ENCODE results near the gene NQO2. TPM values are rescaled to one million over a fixed set of nuclear protein-coding genes. Genes with fewer than 3 reads are reported as not detected.
A peak's percentile ranks its signal among the peaks of the same experiment; 100 is the strongest.

NQO2 gene
- total and polyA plus RNA-seq, 2 of the 13 experiments (the other 11 are each of a cell fraction or from before 2014, with no cell fraction given): 32.2 to 56.5 TPM

DNA sequence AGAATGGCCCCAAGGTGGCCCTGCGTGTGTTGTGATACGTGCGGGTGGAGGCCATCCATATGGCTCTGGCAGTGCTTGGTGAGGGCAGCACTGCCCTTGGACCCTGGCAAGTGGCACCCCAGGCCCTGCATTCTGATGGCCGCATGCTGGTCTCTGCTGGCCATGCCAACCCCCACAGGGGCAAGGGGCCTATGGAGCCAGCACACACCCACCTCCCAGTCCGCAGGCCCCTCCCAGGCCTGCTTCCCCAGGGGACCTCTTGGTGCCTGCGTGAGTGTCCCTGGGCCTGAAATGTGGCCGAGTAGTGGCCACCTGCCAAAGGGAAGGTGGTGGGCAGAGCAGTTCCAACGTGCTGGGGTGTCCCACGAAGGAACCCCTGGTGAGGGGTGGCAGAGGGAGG, 17.6 kb downstream of the NQO2 start:
- BruUV-seq (replicated peaks): no TSS peak
- intact Hi-C loops (cut with micrococcal nuclease; ENCODE audit: unreplicated experiment) (no loop called here), in situ Hi-C loops (cut with HindIII; ENCODE audit: extremely low pct_ligation_motif_present, low pct_unique_long_range_greater_than_20kb) (no loop called here)
- no peaks in the 10 kb centered on the region for H3K27me3 ChIP-seq (ENCODE audit: control insufficient read depth in 1 of 2, insufficient read depth in 2 of 2, low read length in 2 of 2)
- peaks cover 13% of the 10 kb centered on the region for H3K4me1 ChIP-seq (ENCODE audit: insufficient read depth, low read length)
- no peaks in the 10 kb centered on the region for H3K79me2 ChIP-seq (ENCODE audit: insufficient read depth, low read length)
- H4K20me1 ChIP-seq (ENCODE audit: insufficient read depth, low read length): no peaks in the 10 kb centered on the region
- no peak for FAIRE-seq
- ChIA-PET CTCF (ENCODE audit: low intra/inter-chr PET ratio, low total read pairs) (no interaction called here), POLR2A (no interaction called here)
- no peak overlapping the region for H3K4me3 ChIP-seq (replicated peaks in 1 of 3; ENCODE audit: insufficient read depth in 1 of 3, low read depth in 2 of 3, low read length in 3 of 3)
- H3K36me3 ChIP-seq (replicated peaks in 1 of 2; ENCODE audit: control insufficient read depth in 1 of 2, insufficient read depth in 2 of 2, low read length in 2 of 2): peaks cover 18 to 57% of the 10 kb centered on the region in 2 experiments
- no peak overlapping the region for H3K4me2 ChIP-seq (ENCODE audit: low read depth, low read length)
- no peak; the same call in 2 of the 3 replicates for ATAC-seq
- H3K27ac ChIP-seq (ENCODE audit: extremely low read length, insufficient read depth, low read length): no peak overlapping the region
- TF ChIP-seq TOPORS (CRISPR knock-in tag; IDR thresholded peaks at IDR 0.05) (no peak), AGO2 (optimal IDR thresholded peaks at IDR 0.05; ENCODE audit: low read depth, low read length) (peak; percentile 78), RBFOX2 (IDR thresholded peaks at IDR 0.05; ENCODE audit: low read depth, low read length) (0 out of 2 replicates have a peak, but pooled peaks have one; percentile 16)
- no peak overlapping the region for H3K9ac ChIP-seq (ENCODE audit: insufficient read depth, low read depth, low read length)
- H2AFZ ChIP-seq (ENCODE audit: low read length): no peak overlapping the region
- 92% methylated on average over 8 of the region's 9 CpGs for WGBS (ENCODE audit: low lambda C conversion rate)
- DNase-seq (ENCODE audit: low spot score): no peak
- peaks cover under 1% of the 10 kb centered on the region; the same call in 1 of the 2 replicates for H3K9me3 ChIP-seq (ENCODE audit: low read length)

DNA sequence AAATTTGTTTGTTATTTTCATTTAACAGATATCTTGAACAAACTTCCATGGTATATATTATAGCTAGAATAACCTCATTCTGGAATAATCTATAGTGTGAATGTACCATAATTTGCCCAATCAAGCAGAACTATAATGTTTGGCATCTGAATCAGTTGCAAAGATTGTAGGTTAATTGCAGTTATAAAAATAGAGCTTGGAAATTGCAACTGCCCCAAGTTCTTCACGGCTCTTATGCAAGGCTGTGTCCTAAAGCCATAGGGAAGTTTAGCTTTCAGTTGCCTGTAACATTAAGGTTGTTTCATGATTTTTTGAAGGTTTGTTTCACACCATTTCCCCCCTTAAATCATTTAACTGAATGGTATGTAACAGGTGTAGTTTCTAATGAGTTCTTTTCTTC, 19.4 kb downstream of the NQO2 start:
- H3K27me3 ChIP-seq (ENCODE audit: control insufficient read depth in 1 of 2, insufficient read depth in 2 of 2, low read length in 2 of 2): no peaks in the 10 kb centered on the region
- no peaks in the 10 kb centered on the region for H4K20me1 ChIP-seq (ENCODE audit: insufficient read depth, low read length)
- TF ChIP-seq, protein P1, sequence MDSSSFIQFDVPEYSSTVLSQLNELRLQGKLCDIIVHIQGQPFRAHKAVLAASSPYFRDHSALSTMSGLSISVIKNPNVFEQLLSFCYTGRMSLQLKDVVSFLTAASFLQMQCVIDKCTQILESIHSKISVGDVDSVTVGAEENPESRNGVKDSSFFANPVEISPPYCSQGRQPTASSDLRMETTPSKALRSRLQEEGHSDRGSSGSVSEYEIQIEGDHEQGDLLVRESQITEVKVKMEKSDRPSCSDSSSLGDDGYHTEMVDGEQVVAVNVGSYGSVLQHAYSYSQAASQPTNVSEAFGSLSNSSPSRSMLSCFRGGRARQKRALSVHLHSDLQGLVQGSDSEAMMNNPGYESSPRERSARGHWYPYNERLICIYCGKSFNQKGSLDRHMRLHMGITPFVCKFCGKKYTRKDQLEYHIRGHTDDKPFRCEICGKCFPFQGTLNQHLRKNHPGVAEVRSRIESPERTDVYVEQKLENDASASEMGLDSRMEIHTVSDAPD (CRISPR knock-in tag; IDR thresholded peaks at IDR 0.05): no peak
- POLR2A ChIA-PET: interaction anchor here (0.8 kb wide), 1 partner anchor 34 kb away, joined by 3 read pairs; no protein-coding TSS in a partner anchor
- in situ Hi-C loops (cut with HindIII; ENCODE audit: extremely low pct_ligation_motif_present, low pct_unique_long_range_greater_than_20kb): no loop called here
- intact Hi-C loops (cut with micrococcal nuclease; ENCODE audit: unreplicated experiment): no loop called here
- H3K9ac ChIP-seq (ENCODE audit: insufficient read depth, low read depth, low read length): no peak overlapping the region
- no peak overlapping the region for H3K4me2 ChIP-seq (ENCODE audit: low read depth, low read length)
- WGBS (ENCODE audit: low lambda C conversion rate): 96% methylated on average over 1 of the region's 1 CpG
- ATAC-seq (no peak), DNase-seq (ENCODE audit: low spot score) (no peak), FAIRE-seq (no peak)
- peaks cover 15 to 42% of the 10 kb centered on the region in 2 experiments for H3K36me3 ChIP-seq (replicated peaks in 1 of 2; ENCODE audit: control insufficient read depth in 1 of 2, insufficient read depth in 2 of 2, low read length in 2 of 2)
- BruUV-seq (replicated peaks): no TSS peak
- no peaks in the 10 kb centered on the region for H3K79me2 ChIP-seq (ENCODE audit: insufficient read depth, low read length)
- CTCF ChIA-PET (ENCODE audit: low intra/inter-chr PET ratio, low total read pairs): no interaction called here
- no peak overlapping the region for H3K4me3 ChIP-seq (replicated peaks in 1 of 3; ENCODE audit: insufficient read depth in 1 of 3, low read depth in 2 of 3, low read length in 3 of 3)
- H2AFZ ChIP-seq (ENCODE audit: low read length): no peak overlapping the region
- H3K9me3 ChIP-seq (ENCODE audit: low read length): no peaks in the 10 kb centered on the region
- H3K4me1 ChIP-seq (ENCODE audit: insufficient read depth, low read length): peaks cover 3% of the 10 kb centered on the region
- no peak overlapping the region for H3K27ac ChIP-seq (ENCODE audit: extremely low read length, insufficient read depth, low read length)
